T-cell (primary cell): Measurements from ENCODE around the gene AGPS. TPM values are rescaled to one million over a fixed set of nuclear protein-coding genes. Genes with fewer than 3 reads are reported as not detected.

Source experiments
- ATAC-seq, 4 experiments: fragments of 200-7000 bp in 3 of 4; fragments of 150-1000 bp in 1 of 4; cut with Tn5 transposase; replicated peaks in 1 of 4; 1 replicate in 3 of 4; 2 replicates in 1 of 4; pipeline ENCODE4 v1.10.0; 2021; ENCODE audit warnings: moderate library complexity in 3 of 4, mild to moderate bottlenecking in 2 of 4, moderate number of reproducible peaks in 1 of 4
- CTCF ChIA-PET, 2 donors: fragments of 300-600 bp; sonication (Branson Sonifier 250); formaldehyde crosslinking; loops; one replicate each; lab custom pipeline; 2022; ENCODE audit warnings: antibody characterized with exemption in 2 of 2; lab: Charles Lee
- POLR2A ChIA-PET, 2 donors: fragments of 300-600 bp; sonication (Branson Sonifier 250); formaldehyde crosslinking; loops; one replicate each; lab custom pipeline; 2022; ENCODE audit warnings: antibody characterized with exemption in 2 of 2; lab: Charles Lee
- DNase-seq, 35 experiments: peaks; one replicate each; pipeline versions ENCODE4 v3.0.0 to v3.0.0-alpha.2; 2013 to 2023
- H3K27ac ChIP-seq: one replicate; pipeline ENCODE4 v1.5.1; 2013; ENCODE audit warnings: low read length
- H3K27me3 ChIP-seq, 2 experiments: replicated peaks in 1 of 2; 1 replicate in 1 of 2; 2 replicates in 1 of 2; pipeline versions ENCODE4 v1.6.1 to v1.7.0; 2013; ENCODE audit warnings: low read length in 1 of 2, mixed read lengths in 1 of 2; ENCODE audit not compliant: control insufficient read depth in 2 of 2, insufficient read depth in 2 of 2; ENCODE audit errors: extremely low read depth in 1 of 2
- H3K36me3 ChIP-seq, 2 donors: 1 replicate in 1 of 2; 2 replicates in 1 of 2; pipeline versions ENCODE4 v1.6.1 to v1.7.0; 2013; ENCODE audit warnings: low read length in 1 of 2; ENCODE audit not compliant: control insufficient read depth in 2 of 2, insufficient read depth in 1 of 2; ENCODE audit errors: extremely low read depth in 1 of 2
- H3K4me1 ChIP-seq, 2 experiments: 1 replicate in 1 of 2; 2 replicates in 1 of 2; pipeline versions ENCODE4 v1.6.1 to v1.7.0; 2013; ENCODE audit warnings: low read length in 2 of 2, mixed read lengths in 1 of 2; ENCODE audit not compliant: insufficient read depth in 2 of 2, control insufficient read depth in 1 of 2; ENCODE audit errors: extremely low read depth in 1 of 2
- H3K4me3 ChIP-seq, 2 donors: 1 replicate in 1 of 2; 2 replicates in 1 of 2; pipeline versions ENCODE4 v1.5.1 to v1.7.0; 2013; ENCODE audit warnings: mild to moderate bottlenecking in 2 of 2, low read length in 1 of 2, moderate library complexity in 1 of 2; ENCODE audit not compliant: control insufficient read depth in 1 of 2; ENCODE audit errors: extremely low read depth in 1 of 2
- H3K9me3 ChIP-seq: 2 replicates; pipeline ENCODE4 v1.7.0; 2013
- H3K27ac Mint-ChIP-seq, 2 donors: one replicate each; pipeline ENCODE4 v1.8.0; 2020 to 2021; ENCODE audit warnings: mild to moderate bottlenecking in 2 of 2, mixed read lengths in 2 of 2
- H3K27me3 Mint-ChIP-seq, 2 donors: one replicate each; pipeline ENCODE4 v1.8.0; 2021 to 2022; ENCODE audit warnings: mixed read lengths in 2 of 2
- H3K36me3 Mint-ChIP-seq: one replicate; pipeline ENCODE4 v1.8.0; 2021; ENCODE audit warnings: mixed read lengths
- H3K4me1 Mint-ChIP-seq, 3 donors: one replicate each; pipeline ENCODE4 v1.8.0; 2020 to 2022; ENCODE audit warnings: mixed read lengths in 3 of 3, mild to moderate bottlenecking in 1 of 3
- H3K4me3 Mint-ChIP-seq, 3 donors: one replicate each; pipeline ENCODE4 v1.8.0; 2020 to 2022; ENCODE audit warnings: mild to moderate bottlenecking in 3 of 3, mixed read lengths in 3 of 3, moderate library complexity in 3 of 3
- H3K9me3 Mint-ChIP-seq, 3 donors: one replicate each; pipeline ENCODE4 v1.8.0; 2020 to 2022; ENCODE audit warnings: mixed read lengths in 3 of 3
- WGBS: methylation state at CpG from one replicate; pipeline ENCODE4 v1.1.5; 2013; ENCODE audit warnings: missing lambda C conversion rate; ENCODE audit not compliant: insufficient coverage; 5-methylcytosine and 5-hydroxymethylcytosine counted together
- total RNA-seq, 35 experiments: library from RNA in 6 of 35; stranded (reverse) in 6 of 35; fragments of 120-200 nt in 1 of 35; gene quantifications; one replicate each; pipeline versions ENCODE4 v1.2.1 to v1.2.4 and lab custom pipeline; 2013 to 2026

AGPS gene
- total RNA-seq, 5 donors from 2014 or later (not counting 1 experiment from before 2014, with no cell fraction given), result 26.1 to 32.3 (median 29.6) TPM

- POLR2A ChIA-PET, result interaction anchor here in 1 of 2 donors (0.6 kb wide), 1 partner anchor 78 kb away, joined by 3 read pairs; no protein-coding TSS in a partner anchor
- no peaks in the 10 kb centered on the region for H3K27me3 ChIP-seq
- Mint-ChIP-seq H3K27me3 (peaks cover 2 to 4% of the 10 kb centered on the region in 2 donors), H3K4me1 (peaks cover 12 to 19% (median 16%) of the 10 kb centered on the region in 3 donors), H3K27ac (no peak overlapping the region), H3K9me3 (peaks cover 0 to 5% (median 0%) of the 10 kb centered on the region in 3 donors), H3K36me3 (peaks cover 3% of the 10 kb centered on the region), H3K4me3 (no peak overlapping the region)
- H3K27ac ChIP-seq, result no peak overlapping the region
- H3K36me3 ChIP-seq, result no peaks in the 10 kb centered on the region
- WGBS, result 90% methylated on average over 2 of the region's 2 CpGs
- ATAC-seq (no peak), DNase-seq (no peak)
- no peaks in the 10 kb centered on the region for H3K9me3 ChIP-seq
- CTCF ChIA-PET, result no interaction called here
- no peak overlapping the region for H3K4me3 ChIP-seq
- H3K4me1 ChIP-seq, result peaks cover 2 to 14% of the 10 kb centered on the region in 2 experiments
Measured at GRCh38 chr2:177556153-177556552, 163.6 kb downstream of the AGPS start.

- H3K4me1 Mint-ChIP-seq, result peaks cover 9 to 12% (median 10%) of the 10 kb centered on the region in 3 donors
- H3K4me3 ChIP-seq, result no peak overlapping the region
Measured at GRCh38 chr2:177557794-177558193, 165.2 kb downstream of the AGPS start.

GRCh38 chr2:177559638-177560037, 167.1 kb downstream of the AGPS start:
- Histone ChIP-seq H3K9me3 (no peaks in the 10 kb centered on the region), H3K27me3 (no peaks in the 10 kb centered on the region), H3K4me1 (no peaks in the 10 kb centered on the region), H3K4me3 (no peak overlapping the region), H3K27ac (no peak overlapping the region), H3K36me3 (no peaks in the 10 kb centered on the region)
- ChIA-PET POLR2A (no interaction called here), CTCF (no interaction called here)
- WGBS, result no CpG with 5 or more reads among the region's 2 CpGs
- ATAC-seq (no peak), DNase-seq (no peak)
- Mint-ChIP-seq H3K27me3 (peaks cover 2 to 4% of the 10 kb centered on the region in 2 donors), H3K4me3 (no peak overlapping the region), H3K9me3 (peaks cover 0 to 5% (median 0%) of the 10 kb centered on the region in 3 donors), H3K4me1 (no peaks in the 10 kb centered on the region), H3K27ac (no peak overlapping the region), H3K36me3 (peaks cover 3% of the 10 kb centered on the region)

More at GRCh38 chr2:177557794-177558193, 165.2 kb downstream of the AGPS start:
- no peaks in the 10 kb centered on the region for H3K36me3 ChIP-seq
- Mint-ChIP-seq H3K27me3 (peaks cover 2 to 4% of the 10 kb centered on the region in 2 donors), H3K4me3 (no peak overlapping the region), H3K36me3 (peaks cover 3% of the 10 kb centered on the region), H3K9me3 (peaks cover 0 to 5% (median 0%) of the 10 kb centered on the region in 3 donors), H3K27ac (no peak overlapping the region)
- no peaks in the 10 kb centered on the region for H3K27me3 ChIP-seq
- DNase-seq (no peak), ATAC-seq (no peak)
- H3K9me3 ChIP-seq, result no peaks in the 10 kb centered on the region
- POLR2A ChIA-PET, result no interaction called here
- 78% methylated on average over 1 of the region's 1 CpG for WGBS
- CTCF ChIA-PET, result interaction anchor here in 1 of 2 donors (0.6 kb wide), 1 partner anchor 51 kb away, joined by 3 read pairs; no protein-coding TSS in a partner anchor
- H3K27ac ChIP-seq, result no peak overlapping the region
- H3K4me1 ChIP-seq, result peaks cover 2 to 6% of the 10 kb centered on the region in 2 experiments

GRCh38 chr2:177568390-177568789, 175.8 kb downstream of the AGPS start:
- H3K4me3 ChIP-seq, result no peak overlapping the region
- no peaks in the 10 kb centered on the region for H3K9me3 ChIP-seq
- no peak overlapping the region for H3K4me3 Mint-ChIP-seq
- no peaks in the 10 kb centered on the region for H3K36me3 ChIP-seq
- H3K27ac Mint-ChIP-seq, result no peak overlapping the region
- ATAC-seq, result no peak
- H3K4me1 Mint-ChIP-seq, result no peaks in the 10 kb centered on the region
- no peaks in the 10 kb centered on the region for H3K4me1 ChIP-seq
- WGBS, result no CpG with 5 or more reads among the region's 1 CpG
- H3K9me3 Mint-ChIP-seq, result no peaks in the 10 kb centered on the region
- H3K27me3 ChIP-seq, result peaks cover 0 to 2% of the 10 kb centered on the region in 2 experiments
- DNase-seq, result no peak
- H3K36me3 Mint-ChIP-seq, result no peaks in the 10 kb centered on the region
- H3K27ac ChIP-seq, result no peak overlapping the region
- peaks cover 3 to 9% of the 10 kb centered on the region in 2 donors for H3K27me3 Mint-ChIP-seq
- ChIA-PET POLR2A (interaction anchor here in 1 of 2 donors (0.6 kb wide), 1 partner anchor 179 kb away, joined by 3 read pairs; no protein-coding TSS in a partner anchor), CTCF (no interaction called here)

- no peaks in the 10 kb centered on the region for H3K4me1 ChIP-seq
- Mint-ChIP-seq H3K36me3 (no peaks in the 10 kb centered on the region), H3K27ac (no peak overlapping the region), H3K9me3 (no peaks in the 10 kb centered on the region), H3K4me1 (no peaks in the 10 kb centered on the region), H3K27me3 (peaks cover 5 to 9% of the 10 kb centered on the region in 2 donors), H3K4me3 (no peak overlapping the region)
- H3K9me3 ChIP-seq, result no peaks in the 10 kb centered on the region
- peaks cover 0 to 2% of the 10 kb centered on the region in 2 experiments for H3K27me3 ChIP-seq
- DNase-seq, result no peak
- POLR2A ChIA-PET, result interaction anchor here in 1 of 2 donors (0.6 kb wide), 1 partner anchor 180 kb away, joined by 3 read pairs; no protein-coding TSS in a partner anchor
- WGBS, result 94% methylated on average over 3 of the region's 5 CpGs
- CTCF ChIA-PET, result no interaction called here
- no peaks in the 10 kb centered on the region for H3K36me3 ChIP-seq
- ATAC-seq, result no peak
- no peak overlapping the region for H3K27ac ChIP-seq
- H3K4me3 ChIP-seq, result no peak overlapping the region
Measured at GRCh38 chr2:177568893-177569292, 176.3 kb downstream of the AGPS start.

- H3K27me3 Mint-ChIP-seq, result peaks cover 3 to 9% of the 10 kb centered on the region in 2 donors
- no peak for DNase-seq
- Histone ChIP-seq H3K9me3 (no peaks in the 10 kb centered on the region), H3K27ac (no peak overlapping the region), H3K4me3 (no peak overlapping the region), H3K4me1 (no peaks in the 10 kb centered on the region), H3K27me3 (peaks cover 0 to 2% of the 10 kb centered on the region in 2 experiments), H3K36me3 (no peaks in the 10 kb centered on the region)
- H3K9me3 Mint-ChIP-seq, result no peaks in the 10 kb centered on the region
- ATAC-seq, result no peak
- POLR2A ChIA-PET, result no interaction called here
- 100% methylated on average over 1 of the region's 2 CpGs for WGBS
- H3K36me3 Mint-ChIP-seq, result no peaks in the 10 kb centered on the region
- CTCF ChIA-PET, result interaction anchor here in 1 of 2 donors (0.5 kb wide), 1 partner anchor 11 kb away, joined by 3 read pairs; no protein-coding TSS in a partner anchor
- H3K27ac Mint-ChIP-seq, result no peak overlapping the region
- H3K4me3 Mint-ChIP-seq, result no peak overlapping the region
- no peaks in the 10 kb centered on the region for H3K4me1 Mint-ChIP-seq
Measured at GRCh38 chr2:177572236-177572671, 179.7 kb downstream of the AGPS start.
